K562 (cell line): ENCODE measurements around the gene GALM. TPM values are rescaled to one million over a fixed set of nuclear protein-coding genes. Genes with fewer than 3 reads are reported as not detected.

ENCODE experiments used
- ARID3A ChIP-seq: IDR thresholded peaks from 2 replicates; pipeline ENCODE4 v1.6.1; 2012; ENCODE audit warnings: low read depth, low read length, improper control_type of control experiment, borderline replicate concordance
- CBFA2T3 ChIP-seq: fragments of 450-650 bp; IDR thresholded peaks from 2 replicates; pipeline ENCODE4 v1.6.1; 2017
- CBX5 ChIP-seq: IDR thresholded peaks from 2 replicates; pipeline ENCODE4 v1.6.1; 2014; ENCODE audit warnings: low read depth, borderline replicate concordance
- ELF4 ChIP-seq: fragments of 450-650 bp; formaldehyde crosslinking; IDR thresholded peaks from 2 replicates; pipeline ENCODE4 v1.4.0; 2022; ENCODE audit warnings: missing genetic modification characterization
- EP300 ChIP-seq: IDR thresholded peaks from 2 replicates; pipeline ENCODE4 v1.6.1; 2012; ENCODE audit warnings: low read length, improper control_type of control experiment
- HMBOX1 ChIP-seq: sonication (generic); IDR thresholded peaks from 2 replicates; pipeline ENCODE4 v1.6.1; 2016
- MYNN ChIP-seq, 2 experiments: sonication (generic); formaldehyde crosslinking in 1 of 2; IDR thresholded peaks; 2 replicates each; pipeline versions ENCODE4 v1.5.0 to v1.6.1; 2016 to 2020; ENCODE audit warnings: antibody characterized with exemption in 1 of 2, missing genetic modification reagents in 1 of 2
- PKNOX1 ChIP-seq: fragments of 450-650 bp; IDR thresholded peaks from 2 replicates; pipeline ENCODE4 v1.6.1; 2016
- POLR2AphosphoS5 ChIP-seq: IDR thresholded peaks from 2 replicates; pipeline ENCODE4 v1.6.1; 2011; ENCODE audit warnings: mild to moderate bottlenecking, low read depth, low read length, moderate library complexity; ENCODE audit not compliant: control insufficient read depth, insufficient read depth
- PRDM10 ChIP-seq: fragments of 450-650 bp; IDR thresholded peaks from 2 replicates; pipeline ENCODE4 v1.6.1; 2018; ENCODE audit not compliant: partially characterized antibody
- RBM17 ChIP-seq: fragments of 200-400 bp; formaldehyde crosslinking; IDR thresholded peaks from 2 replicates; pipeline ENCODE4 v1.6.1; 2017; ENCODE audit warnings: low read depth, mild to moderate bottlenecking, low read length, borderline replicate concordance
- RCOR1 ChIP-seq, 2 experiments: IDR thresholded peaks; 2 replicates each; pipeline ENCODE4 v1.6.1; 2012; ENCODE audit warnings: low read depth in 2 of 2, low read length in 2 of 2, borderline replicate concordance in 1 of 2, improper control_type of control experiment in 1 of 2
- RNF2 ChIP-seq: sonication (generic); IDR thresholded peaks from 2 replicates; pipeline ENCODE4 v1.6.1; 2016
- SP2 ChIP-seq: IDR thresholded peaks from 2 replicates; pipeline ENCODE4 v1.6.1; 2011; ENCODE audit warnings: mild to moderate bottlenecking, low read depth, low read length, moderate library complexity; ENCODE audit not compliant: poor library complexity, severe bottlenecking; ENCODE audit errors: extremely low read depth
- USF1 ChIP-seq: sonication (generic); formaldehyde crosslinking; IDR thresholded peaks from 2 replicates; pipeline ENCODE4 v1.9.0; 2022; ENCODE audit warnings: mild to moderate bottlenecking, missing genetic modification reagents
- ZEB2 ChIP-seq: fragments of 450-650 bp; IDR thresholded peaks from 2 replicates; pipeline ENCODE4 v1.6.1; 2016
- polyA plus RNA-seq, 8 experiments: library from polyadenylated mRNA; depleted of rRNA in 4 of 8; stranded (reverse) in 5 of 8; unstranded in 3 of 8; fragments of >200 nt; fragmentation: Nextera tagmentation in 2 of 8; fragmentation: Illumina TruSeq in 1 of 8; extraction: Ambion mirVana in 2 of 8; extraction: Trizol in 1 of 8; gene quantifications; 2 replicates each; pipeline versions ENCODE4 v1.2.1 to v1.2.3, GENCODE V29; 2011 to 2014; ENCODE audit warnings: inconsistent platforms in 1 of 8, missing spikeins in 1 of 8
- total RNA-seq, 7 experiments: library from RNA; depleted of rRNA in 6 of 7; stranded (reverse); fragments of >200 nt in 6 of 7; fragmentation: Illumina TruSeq in 2 of 7; extraction: Trizol in 2 of 7; gene quantifications; 2 replicates each; pipeline versions ENCODE4 v1.2.1 to v1.2.3, GENCODE V29; 2011 to 2021; ENCODE audit warnings: low replicate concordance in 1 of 7

The GALM gene
- total and polyA plus RNA-seq, 9 of the 15 experiments (the other 6 are each of a cell fraction or from before 2014, with no cell fraction given), result 22.1 to 51.7 (median 27.9) TPM

GRCh38 chr2:38626326-38627035, 39.4 kb upstream of the GALM start (continued):
- no peak for TF ChIP-seq PRDM10
- TF ChIP-seq RBM17, result no peak
- peak; percentile 69; the same call in 1 of the 2 replicates for TF ChIP-seq HMBOX1
- peak; percentile 14; the same call in 1 of the 2 replicates for TF ChIP-seq PKNOX1
- TF ChIP-seq CBX5, result no peak
- TF ChIP-seq POLR2AphosphoS5, result no peak
- no peak for TF ChIP-seq ZEB2
- TF ChIP-seq SP2, result no peak
- TF ChIP-seq RNF2, result peak; percentile 56; the same call in 1 of the 2 replicates
- 0 out of 4 replicates have a peak, but pooled peaks of 1 of the 2 experiments have one; percentile 43 for TF ChIP-seq RCOR1 (IDR thresholded peaks at IDR 0.05; ENCODE audit: borderline replicate concordance in 1 of 2, low read depth in 2 of 2, low read length in 2 of 2)
- TF ChIP-seq MYNN (IDR thresholded peaks at IDR 0.05), result no peak
- TF ChIP-seq MYNN (CRISPR knock-in tag; IDR thresholded peaks at IDR 0.05), result no peak
- TF ChIP-seq CBFA2T3, result 0 out of 2 replicates have a peak, but pooled peaks have one; percentile 7
- TF ChIP-seq EP300, result peak; percentile 51
- TF ChIP-seq ARID3A, result no peak
- no peak for TF ChIP-seq USF1 (CRISPR knock-in tag)
- no peak for TF ChIP-seq ELF4 (CRISPR knock-in tag)
